Uterus (tissue), 2 donors: ENCODE measurements around the gene FGF3.

ENCODE experiments used
- CTCF ChIP-seq, 4 experiments: fragments of 200-600 bp in 2 of 4; fragments of 450-650 bp in 2 of 4; sonication (generic) in 2 of 4; IDR thresholded peaks; one replicate each; pipeline ENCODE4 v1.5.1; 2016 to 2019; ENCODE audit warnings: antibody characterized with exemption in 4 of 4, mild to moderate bottlenecking in 2 of 4, moderate library complexity in 1 of 4
- POLR2A ChIP-seq, 2 donors: fragments of 450-650 bp; IDR thresholded peaks; one replicate each; pipeline ENCODE4 v1.6.1; 2016; ENCODE audit warnings: antibody characterized with exemption in 2 of 2, mild to moderate bottlenecking in 1 of 2, moderate library complexity in 1 of 2

GRCh38 chr11:69800278-69800677 lies 18.9 kb downstream of the FGF3 start:
- TF ChIP-seq CTCF (IDR thresholded peaks at IDR 0.05) (no peak), POLR2A (IDR thresholded peaks at IDR 0.05) (no peak)
